GM19238 (cell line): Measurements from ENCODE around the gene CCL21.

Experiments
- DNase-seq: peaks from one replicate; pipeline ENCODE4 v3.0.0; 2011; ENCODE audit warnings: low spot score; ENCODE audit not compliant: insufficient read length

CCL21 gene

GRCh38 chr9:34675048-34675714 is 34.8 kb downstream of the CCL21 start:
- peak; percentile 56 for DNase-seq

- DNase-seq, result no peak
Measured at GRCh38 chr9:34674440-34674839, 35.5 kb downstream of the CCL21 start.

GRCh38 chr9:34671307-34671706 is 38.6 kb downstream of the CCL21 start:
- DNase-seq, result no peak

- no peak for DNase-seq
Measured at GRCh38 chr9:34669809-34670562, 40.0 kb downstream of the CCL21 start.

- peak; percentile 78 for DNase-seq
Measured at GRCh38 chr9:34665381-34666250, 44.3 kb downstream of the CCL21 start.

DNA sequence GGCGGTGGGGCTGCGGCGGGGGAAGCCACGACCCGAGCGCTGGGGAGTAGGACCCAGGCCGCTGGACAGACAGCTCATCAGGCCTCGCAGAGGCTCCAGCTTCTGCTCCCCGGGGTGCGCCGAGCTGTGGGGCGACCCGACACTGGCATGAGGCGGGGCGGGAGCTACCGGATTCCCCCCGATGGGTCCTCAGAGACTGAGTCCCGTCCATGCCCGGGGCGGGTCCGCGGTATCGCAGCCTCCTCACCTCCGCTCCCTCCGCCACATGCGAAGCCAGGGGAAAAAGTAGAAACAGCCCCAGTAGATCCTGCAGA is 44.9 kb downstream of the CCL21 start:
- no peak for DNase-seq

- peak; percentile 61 for DNase-seq
Measured at GRCh38 chr9:34664281-34665066, 45.5 kb downstream of the CCL21 start.

GRCh38 chr9:34663303-34663605 is 46.7 kb downstream of the CCL21 start:
- no peak for DNase-seq

DNA sequence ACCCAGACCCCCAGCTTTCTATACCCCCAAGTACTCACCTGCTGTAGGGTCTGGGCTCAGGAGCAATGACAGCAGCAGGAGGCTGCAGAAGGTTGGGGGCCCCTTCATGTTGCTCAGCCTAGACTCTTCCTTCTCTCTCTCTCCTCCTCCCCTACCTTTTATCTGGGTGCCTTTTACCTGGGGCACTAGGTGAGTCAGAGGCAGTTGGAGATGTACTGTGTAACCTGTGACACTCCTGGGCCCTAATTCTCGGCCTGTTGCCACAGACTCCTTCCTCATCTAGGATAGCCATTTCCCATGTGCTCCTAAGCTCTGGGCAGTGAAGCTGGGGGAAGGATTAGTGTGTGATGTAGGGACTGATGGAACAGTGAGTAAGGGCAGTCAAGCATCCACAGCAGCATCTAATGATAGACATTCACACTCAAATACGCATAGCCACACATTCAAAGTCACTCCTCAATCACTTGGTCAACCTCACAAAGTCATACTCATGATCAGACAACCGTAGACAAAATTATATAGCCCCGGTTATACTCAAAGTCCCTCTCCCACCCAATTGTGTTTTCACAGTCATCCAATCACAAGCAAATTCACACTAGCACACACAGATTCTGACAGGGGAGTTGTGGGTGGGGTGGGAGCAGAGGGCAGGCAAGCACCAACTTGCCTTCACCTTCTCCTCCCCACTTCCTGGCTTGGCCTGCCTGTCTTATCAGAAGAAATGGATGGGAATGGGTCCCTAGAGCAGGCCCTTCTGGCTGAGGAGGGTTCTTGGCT is 47.2 kb downstream of the CCL21 start, which contains the start of gene CCL27:
TSS of gene CCL27 (minus strand) at position 132 of the 777 bp plus-strand sequence. CDS start at position 108, 24 bp downstream.
- DNase-seq, result no peak

DNA sequence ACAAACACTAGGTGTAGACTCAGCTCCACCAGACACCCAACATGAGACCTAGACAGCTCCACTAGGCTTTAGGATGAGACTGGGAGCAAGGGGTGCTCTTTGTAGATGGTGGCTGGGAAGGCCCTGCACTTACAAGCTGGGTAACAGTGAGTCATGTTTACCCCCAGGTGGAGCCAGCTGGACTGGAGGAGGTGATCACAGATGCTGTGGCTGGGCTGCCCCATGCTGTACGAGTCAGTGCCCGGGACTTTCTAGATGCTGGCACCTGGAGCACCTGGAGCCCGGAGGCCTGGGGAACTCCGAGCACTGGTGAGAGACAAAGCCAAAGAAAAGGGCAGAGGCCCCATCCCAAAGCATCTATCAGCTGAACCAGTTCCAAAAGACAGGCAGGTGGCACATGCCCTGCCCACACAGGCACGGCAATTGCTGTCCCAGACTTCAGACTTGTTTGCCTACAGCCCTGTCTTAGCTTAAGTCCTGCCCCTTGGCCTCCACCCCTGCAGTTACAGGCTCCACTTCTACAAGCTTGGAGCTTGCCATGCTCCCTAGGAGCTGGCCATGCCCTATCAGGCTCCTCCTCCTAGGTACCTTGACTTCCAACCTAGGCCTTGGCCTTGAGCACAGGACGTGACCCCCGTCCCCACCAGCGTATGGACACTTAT is 50.2 kb downstream of the CCL21 start:
- no peak for DNase-seq
